Lower leg skin (tissue), 4 donors: ENCODE results near the gene PRTN3. TPM values are rescaled to one million over a fixed set of nuclear protein-coding genes. Genes with fewer than 3 reads are reported as not detected.

ENCODE experiments used
- DNase-seq, 2 donors: peaks; one replicate each; pipeline ENCODE4 v3.0.0-alpha.2; 2019; ENCODE audit warnings: low spot score in 2 of 2
- H3K4me3 ChIP-seq: fragments of 200-600 bp; sonication (generic); 2 replicates; pipeline ENCODE4 v1.5.1; 2017; ENCODE audit warnings: mild to moderate bottlenecking, low read depth; ENCODE audit not compliant: poor library complexity, severe bottlenecking
- POLR2A ChIP-seq, 2 donors: fragments of 450-650 bp; IDR thresholded peaks; one replicate each; pipeline ENCODE4 v1.6.1; 2016 to 2017; ENCODE audit warnings: antibody characterized with exemption in 2 of 2, mild to moderate bottlenecking in 1 of 2, moderate library complexity in 1 of 2
- WGBS, 2 donors: methylation state at CpG; one replicate each; pipeline ENCODE4 v1.1.5; 2018; 5-methylcytosine and 5-hydroxymethylcytosine counted together
- intact Hi-C: fragments of 100-400 bp; cut with DNase I; formaldehyde crosslinking; loops from one replicate; pipeline ENCODE4 v1.15.0; 2023; ENCODE audit warnings: low total_unique reads
- total RNA-seq, 4 donors: library from RNA; depleted of rRNA; stranded (reverse); fragments of >200 nt; gene quantifications; one replicate each; pipeline ENCODE4 v1.1.0, GENCODE V29; 2016
- TF ChIP-seq, protein P1 (sequence below), 3 donors: fragments of 450-650 bp; IDR thresholded peaks; one replicate each; pipeline ENCODE4 v1.5.1; 2016; ENCODE audit warnings: antibody characterized with exemption in 3 of 3, mild to moderate bottlenecking in 3 of 3, moderate library complexity in 2 of 3

PRTN3 gene
- total RNA-seq, 4 donors from 2014 or later, result 0.86 TPM; not detected in 3

DNA sequence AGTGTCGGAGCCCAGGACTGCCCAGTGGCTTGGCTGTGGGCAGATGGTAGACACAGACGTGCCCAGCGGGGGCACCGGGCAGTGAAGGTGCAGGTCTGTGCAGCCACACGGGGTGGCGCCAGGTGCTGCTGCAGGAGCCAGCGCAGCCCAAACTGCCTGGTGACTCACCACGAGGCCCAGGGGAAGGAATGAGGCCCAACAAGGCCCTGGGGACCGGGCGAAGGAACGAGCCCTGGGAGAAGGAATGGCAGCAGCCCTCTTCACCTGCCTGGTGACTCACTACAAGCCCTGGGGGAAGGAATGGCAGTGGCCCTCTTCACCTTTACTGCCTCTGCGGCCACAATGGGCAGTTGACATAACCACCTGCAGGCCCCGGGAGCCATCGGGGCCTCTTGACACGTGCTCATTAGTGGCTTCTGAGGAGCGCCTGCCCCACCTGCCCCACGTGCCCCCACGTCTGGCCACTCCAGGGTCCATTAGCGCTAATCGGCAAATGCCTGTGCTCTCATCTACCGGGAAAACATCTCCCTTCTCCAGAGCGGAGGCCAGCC lies 42.9 kb downstream of the PRTN3 start:
- no peak for TF ChIP-seq POLR2A (IDR thresholded peaks at IDR 0.05)
- TF ChIP-seq, protein P1, sequence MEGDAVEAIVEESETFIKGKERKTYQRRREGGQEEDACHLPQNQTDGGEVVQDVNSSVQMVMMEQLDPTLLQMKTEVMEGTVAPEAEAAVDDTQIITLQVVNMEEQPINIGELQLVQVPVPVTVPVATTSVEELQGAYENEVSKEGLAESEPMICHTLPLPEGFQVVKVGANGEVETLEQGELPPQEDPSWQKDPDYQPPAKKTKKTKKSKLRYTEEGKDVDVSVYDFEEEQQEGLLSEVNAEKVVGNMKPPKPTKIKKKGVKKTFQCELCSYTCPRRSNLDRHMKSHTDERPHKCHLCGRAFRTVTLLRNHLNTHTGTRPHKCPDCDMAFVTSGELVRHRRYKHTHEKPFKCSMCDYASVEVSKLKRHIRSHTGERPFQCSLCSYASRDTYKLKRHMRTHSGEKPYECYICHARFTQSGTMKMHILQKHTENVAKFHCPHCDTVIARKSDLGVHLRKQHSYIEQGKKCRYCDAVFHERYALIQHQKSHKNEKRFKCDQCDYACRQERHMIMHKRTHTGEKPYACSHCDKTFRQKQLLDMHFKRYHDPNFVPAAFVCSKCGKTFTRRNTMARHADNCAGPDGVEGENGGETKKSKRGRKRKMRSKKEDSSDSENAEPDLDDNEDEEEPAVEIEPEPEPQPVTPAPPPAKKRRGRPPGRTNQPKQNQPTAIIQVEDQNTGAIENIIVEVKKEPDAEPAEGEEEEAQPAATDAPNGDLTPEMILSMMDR (IDR thresholded peaks at IDR 0.05), result no peak
- intact Hi-C loops, result no loop called here
- H3K4me3 ChIP-seq, result no peak overlapping the region
- DNase-seq, result no peak
- 71 to 72% methylated on average over 11 to 20 of the region's 22 CpGs for WGBS, 2 donors

DNA sequence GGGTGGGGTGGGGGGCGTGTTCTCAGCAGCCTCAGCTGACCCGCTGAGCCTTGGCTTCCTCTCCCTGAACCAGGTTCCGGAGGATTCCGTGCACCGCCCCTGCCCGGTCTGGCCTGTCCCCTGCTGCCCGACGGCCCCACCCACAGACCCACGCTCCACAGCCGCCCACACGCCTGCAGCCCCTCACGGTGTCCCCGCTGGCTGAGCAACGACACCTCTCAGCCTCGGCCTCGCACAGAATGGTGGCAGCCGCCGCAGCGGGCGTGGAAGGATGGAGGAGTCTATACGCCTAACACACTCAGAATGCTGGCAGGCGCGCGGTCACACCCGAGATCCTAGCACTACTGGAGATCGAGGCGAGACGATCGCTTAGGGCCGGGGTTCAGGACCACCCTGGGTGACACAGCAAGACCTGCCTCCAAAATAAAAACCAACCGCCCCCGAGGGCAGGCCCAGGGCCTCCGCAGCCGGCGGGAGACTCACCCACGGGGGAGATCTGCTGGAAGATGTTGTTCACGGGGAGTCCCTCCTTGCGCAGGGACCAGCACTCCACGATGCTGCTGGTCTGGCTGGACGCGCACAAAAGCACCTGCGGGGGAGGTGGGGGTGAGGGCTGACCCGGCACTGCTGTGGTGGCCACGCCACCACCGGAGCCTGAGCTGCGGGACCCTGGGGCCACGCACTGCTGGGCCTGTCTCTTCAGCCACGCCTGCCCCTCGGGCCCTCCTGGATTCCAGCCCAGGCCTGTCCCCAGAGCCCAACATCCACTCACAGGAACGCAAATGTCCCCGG lies 43.8 kb downstream of the PRTN3 start:
- TF ChIP-seq POLR2A (IDR thresholded peaks at IDR 0.05), result no peak
- TF ChIP-seq, protein P1 (IDR thresholded peaks at IDR 0.05), result no peak
- H3K4me3 ChIP-seq, result no peak overlapping the region
- no peak for DNase-seq
- intact Hi-C loops, result no loop called here
- 90 to 93% methylated on average over 38 to 44 of the region's 51 CpGs for WGBS, 2 donors

DNA sequence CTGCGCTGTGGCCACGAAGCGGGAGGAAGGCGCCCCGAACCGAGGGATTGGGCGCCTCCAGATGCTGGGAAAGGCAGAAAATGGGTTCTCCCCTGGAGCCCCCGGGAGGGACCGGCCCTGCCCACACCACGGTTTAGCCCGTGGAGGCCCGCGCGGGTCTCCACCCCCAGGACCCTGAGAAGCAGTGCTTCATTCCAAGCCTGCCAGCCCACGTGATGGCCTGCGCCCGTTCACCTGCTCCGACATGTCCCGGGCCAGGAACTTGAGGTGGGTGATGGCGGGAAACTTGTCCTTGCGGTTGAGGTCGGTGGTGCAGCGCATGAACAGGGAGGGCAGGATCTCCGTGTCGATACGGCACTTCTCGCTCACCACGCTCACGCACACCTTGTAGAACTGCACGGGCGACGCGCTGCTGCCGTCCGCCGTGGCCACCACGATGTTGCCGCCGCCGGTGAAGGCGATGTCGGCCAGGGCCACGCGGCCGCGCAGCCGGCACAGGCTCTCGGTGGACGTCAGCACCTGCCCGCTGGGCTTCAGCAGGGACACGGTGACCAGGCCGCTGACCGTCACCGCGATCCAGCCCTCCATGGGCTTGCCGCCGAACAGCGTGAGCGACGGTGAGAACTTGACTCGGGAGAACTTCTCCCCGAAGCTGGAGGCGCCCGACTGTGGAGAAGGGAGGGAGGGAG lies 44.9 kb downstream of the PRTN3 start:
- WGBS, 2 donors, result 90 to 92% methylated on average over 63 to 64 of the region's 64 CpGs
- no peak overlapping the region for H3K4me3 ChIP-seq
- intact Hi-C loops, result no loop called here
- no peak for DNase-seq
- TF ChIP-seq POLR2A (IDR thresholded peaks at IDR 0.05), result no peak
- TF ChIP-seq, protein P1 (IDR thresholded peaks at IDR 0.05), result no peak

DNA sequence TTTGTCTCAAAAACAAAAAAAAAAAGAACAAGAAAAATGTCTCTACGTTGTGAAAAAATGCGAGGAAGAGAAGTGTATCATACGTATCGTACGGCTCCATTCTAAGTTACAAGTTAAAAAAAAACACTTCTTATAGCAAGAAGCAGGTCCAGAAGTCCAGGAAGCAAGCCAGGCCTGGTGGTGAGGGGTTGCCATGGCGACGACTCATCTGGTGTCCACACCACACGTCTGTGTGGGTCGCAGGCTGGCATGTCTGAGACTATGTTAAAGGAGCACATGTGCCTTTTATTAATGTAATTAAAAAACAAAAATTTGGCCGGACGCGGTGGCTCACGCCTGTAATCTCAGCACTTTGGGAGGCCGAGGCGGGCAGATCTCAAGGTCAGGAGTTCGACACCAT lies 46.3 kb downstream of the PRTN3 start:
- WGBS, 2 donors, result 83 to 88% methylated on average over 16 of the region's 16 CpGs
- no peak overlapping the region for H3K4me3 ChIP-seq
- DNase-seq, result no peak
- intact Hi-C loops, result no loop called here
- TF ChIP-seq, protein P1 (IDR thresholded peaks at IDR 0.05), result no peak
- TF ChIP-seq POLR2A (IDR thresholded peaks at IDR 0.05), result no peak

DNA sequence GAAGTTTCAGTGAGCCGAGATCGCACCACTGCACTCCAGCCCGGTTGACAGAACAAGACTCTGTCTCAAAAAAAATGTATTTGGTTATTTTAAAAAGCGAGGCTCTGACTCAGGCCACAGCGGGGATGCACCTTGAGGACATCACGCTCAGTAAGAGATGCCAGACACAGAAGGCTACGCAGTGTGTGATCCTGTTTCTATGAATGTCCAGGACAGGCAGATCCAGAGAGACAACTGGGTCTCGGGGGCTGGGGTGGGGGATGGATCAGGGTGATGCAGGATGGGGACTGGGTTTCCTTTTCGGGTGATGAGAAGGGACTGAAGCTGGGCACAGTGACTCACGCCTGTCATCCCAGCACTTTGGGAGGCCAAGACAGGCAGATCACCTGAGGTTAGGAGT lies 46.8 kb downstream of the PRTN3 start:
- WGBS, 2 donors, result 93 to 94% methylated on average over 10 of the region's 10 CpGs
- no peak for TF ChIP-seq POLR2A (IDR thresholded peaks at IDR 0.05)
- TF ChIP-seq, protein P1 (IDR thresholded peaks at IDR 0.05), result no peak
- DNase-seq, result no peak
- intact Hi-C loops, result no loop called here
- H3K4me3 ChIP-seq, result no peak overlapping the region
